Measurements from ENCODE around the gene DOCK4. TPM values are rescaled to one million over a fixed set of nuclear protein-coding genes. Genes with fewer than 3 reads are reported as not detected.

The DOCK4 gene
- total RNA-seq, 3 donors from 2014 or later, result 31.7 to 43.3 (median 41.9) TPM

DNA sequence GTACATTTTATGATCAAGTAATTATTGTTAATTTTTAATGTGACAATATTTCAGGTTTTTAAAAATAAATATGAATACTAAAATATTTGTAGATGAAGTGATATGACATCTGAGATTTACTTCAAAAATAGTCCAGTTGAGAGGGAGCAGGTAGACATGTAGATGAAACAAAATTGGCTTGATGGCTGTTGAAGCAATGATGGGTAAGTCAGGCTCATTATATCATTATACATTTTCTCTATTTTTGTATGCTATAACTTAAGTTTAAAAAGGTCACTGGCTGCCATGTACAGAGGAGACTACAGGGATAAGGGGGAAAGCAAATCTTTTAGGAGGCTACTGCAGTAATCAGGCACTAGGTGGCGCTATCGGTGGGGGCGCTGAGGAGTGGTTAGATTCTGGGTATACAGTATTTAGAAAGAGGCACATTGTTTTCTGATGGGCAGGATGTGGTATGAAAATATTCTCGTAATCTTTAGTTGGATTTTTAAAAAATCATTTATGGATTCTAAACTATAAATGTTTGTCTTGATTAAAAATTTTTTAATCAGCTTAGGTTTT lies 454.1 kb downstream of the DOCK4 start:
- Histone ChIP-seq H3K36me3 (no peaks in the 10 kb centered on the region), H3K27ac (no peak overlapping the region), H3K4me1 (no peaks in the 10 kb centered on the region), H3K4me3 (no peak overlapping the region), H3K9me3 (peaks cover 0 to 6% of the 10 kb centered on the region in 2 donors), H3K27me3 (no peaks in the 10 kb centered on the region)
- TF ChIP-seq POLR2AphosphoS5 (IDR thresholded peaks at IDR 0.05) (no peak), CTCF (IDR thresholded peaks at IDR 0.05) (peak; percentile 31 to 52 (median 48))
- peak in 1 of 2 donors; percentile 60 for DNase-seq (ENCODE audit: low spot score in 2 of 2)
- intact Hi-C loops (cut with DNase I; ENCODE audit: low total_unique reads), result no loop called here

- no peak for DNase-seq (ENCODE audit: low spot score in 2 of 2)
- TF ChIP-seq CTCF (IDR thresholded peaks at IDR 0.05) (no peak), POLR2A (IDR thresholded peaks at IDR 0.05) (no peak), POLR2AphosphoS5 (IDR thresholded peaks at IDR 0.05) (no peak)
- intact Hi-C loops (cut with DNase I; ENCODE audit: low total_unique reads), result no loop called here
- peaks cover 0 to 6% of the 10 kb centered on the region in 2 donors for H3K9me3 ChIP-seq
- H3K4me3 ChIP-seq, result no peak overlapping the region
- H3K36me3 ChIP-seq, result no peaks in the 10 kb centered on the region
- H3K27me3 ChIP-seq, result no peaks in the 10 kb centered on the region
- H3K4me1 ChIP-seq, result no peaks in the 10 kb centered on the region
- no peak overlapping the region for H3K27ac ChIP-seq
Measured at GRCh38 chr7:111750878-111751277, 455.3 kb downstream of the DOCK4 start.

DNA sequence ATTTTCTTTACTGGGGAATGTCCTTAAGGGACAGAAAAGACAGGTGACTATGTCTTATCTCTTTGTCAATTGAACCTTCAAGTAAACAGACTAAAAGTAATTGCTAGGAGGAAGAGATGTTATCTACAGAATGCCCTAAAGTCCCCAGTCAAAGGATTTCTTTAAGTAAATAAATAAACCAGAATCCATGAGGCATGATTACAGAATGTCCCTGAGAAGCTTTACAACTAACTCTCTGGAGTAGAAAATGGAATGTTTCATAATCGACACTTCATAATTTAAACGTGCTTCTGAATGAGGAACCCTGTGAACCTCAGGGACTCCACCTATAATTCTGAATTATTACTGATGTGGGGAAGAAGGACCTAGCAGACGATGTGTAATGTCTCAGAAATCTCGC lies 456.0 kb downstream of the DOCK4 start:
- peaks cover 0 to 6% of the 10 kb centered on the region in 2 donors for H3K9me3 ChIP-seq
- no peak for DNase-seq (ENCODE audit: low spot score in 2 of 2)
- H3K27ac ChIP-seq, result no peak overlapping the region
- no peak for TF ChIP-seq CTCF (IDR thresholded peaks at IDR 0.05)
- no peak for TF ChIP-seq POLR2A (IDR thresholded peaks at IDR 0.05)
- no peak for TF ChIP-seq POLR2AphosphoS5 (IDR thresholded peaks at IDR 0.05)
- intact Hi-C loops (cut with DNase I; ENCODE audit: low total_unique reads), result no loop called here
- H3K36me3 ChIP-seq, result no peaks in the 10 kb centered on the region
- no peak overlapping the region for H3K4me3 ChIP-seq
- H3K4me1 ChIP-seq, result no peaks in the 10 kb centered on the region
- no peaks in the 10 kb centered on the region for H3K27me3 ChIP-seq

- TF ChIP-seq POLR2AphosphoS5 (IDR thresholded peaks at IDR 0.05), result no peak
- TF ChIP-seq CTCF (IDR thresholded peaks at IDR 0.05), result no peak
- TF ChIP-seq POLR2A (IDR thresholded peaks at IDR 0.05), result no peak
- intact Hi-C loops (cut with DNase I; ENCODE audit: low total_unique reads), result no loop called here
- no peak for DNase-seq (ENCODE audit: low spot score in 2 of 2)
- Histone ChIP-seq H3K4me1 (no peaks in the 10 kb centered on the region), H3K36me3 (no peaks in the 10 kb centered on the region), H3K4me3 (no peak overlapping the region), H3K27me3 (no peaks in the 10 kb centered on the region), H3K9me3 (peaks cover 0 to 6% of the 10 kb centered on the region in 2 donors), H3K27ac (no peak overlapping the region)
Measured at GRCh38 chr7:111749625-111750024, 456.6 kb downstream of the DOCK4 start.

GRCh38 chr7:111747718-111748117 lies 458.5 kb downstream of the DOCK4 start:
- no peaks in the 10 kb centered on the region for H3K4me1 ChIP-seq
- no peak for DNase-seq (ENCODE audit: low spot score in 2 of 2)
- no peak overlapping the region for H3K27ac ChIP-seq
- intact Hi-C loops (cut with DNase I; ENCODE audit: low total_unique reads), result no loop called here
- H3K4me3 ChIP-seq, result no peak overlapping the region
- H3K36me3 ChIP-seq, result no peaks in the 10 kb centered on the region
- H3K27me3 ChIP-seq, result no peaks in the 10 kb centered on the region
- peaks cover 0 to 6% of the 10 kb centered on the region in 2 donors for H3K9me3 ChIP-seq
- no peak for TF ChIP-seq CTCF (IDR thresholded peaks at IDR 0.05)
- TF ChIP-seq POLR2A (IDR thresholded peaks at IDR 0.05), result no peak
- TF ChIP-seq POLR2AphosphoS5 (IDR thresholded peaks at IDR 0.05), result no peak
